GM18505 (cell line): Measurements from ENCODE around the gene AZGP1.
A peak's percentile ranks its signal among the peaks of the same experiment; 100 is the strongest.
"Not testable (repeated sequence)": the region's sequence is repeated elsewhere in the genome, so short reads cannot be mapped to it uniquely, and the experiment has no call there.

Source experiments
- ATAC-seq: cut with Tn5 transposase; IDR thresholded peaks from one replicate; pipeline ENCODE4 v1.9.1; 2021; ENCODE audit not compliant: unreplicated experiment
- POLR2A ChIP-seq: IDR thresholded peaks from 4 replicates; pipeline ENCODE4 v1.6.1; 2011; ENCODE audit warnings: borderline replicate concordance; ENCODE audit not compliant: insufficient read depth, insufficient read length; ENCODE audit errors: extremely low read depth

AZGP1 gene

GRCh38 chr7:100011516-100011915 lies 35.7 kb upstream of the AZGP1 start:
- ATAC-seq, result no peak

DNA sequence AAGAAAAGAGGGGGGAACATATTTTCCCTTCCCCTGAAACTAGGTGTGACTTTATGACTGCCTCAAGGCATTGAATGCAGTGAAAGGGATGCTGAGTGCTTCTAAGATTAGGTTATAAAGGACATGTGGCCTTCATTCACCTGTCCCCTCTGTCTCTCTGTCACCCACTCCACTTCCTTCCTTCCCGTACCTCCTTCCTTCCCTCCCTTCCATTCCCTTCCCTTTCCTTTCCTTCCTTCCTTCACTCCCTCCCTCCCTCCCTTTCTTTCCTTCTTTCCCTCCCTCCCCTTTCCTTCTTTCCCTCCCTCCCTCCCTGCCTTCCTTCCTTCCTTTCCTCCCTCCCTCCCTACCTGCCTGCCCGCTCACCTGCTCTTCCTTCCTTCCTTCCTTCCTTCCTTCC lies 35.1 kb upstream of the AZGP1 start:
- TF ChIP-seq POLR2A, result no peak
- ATAC-seq, result no peak

More at GRCh38 chr7:100011516-100011915, 35.7 kb upstream of the AZGP1 start:
- TF ChIP-seq POLR2A, result no peak

GRCh38 chr7:100009952-100010351 lies 34.1 kb upstream of the AZGP1 start:
- ATAC-seq, result not testable (repeated sequence)

DNA sequence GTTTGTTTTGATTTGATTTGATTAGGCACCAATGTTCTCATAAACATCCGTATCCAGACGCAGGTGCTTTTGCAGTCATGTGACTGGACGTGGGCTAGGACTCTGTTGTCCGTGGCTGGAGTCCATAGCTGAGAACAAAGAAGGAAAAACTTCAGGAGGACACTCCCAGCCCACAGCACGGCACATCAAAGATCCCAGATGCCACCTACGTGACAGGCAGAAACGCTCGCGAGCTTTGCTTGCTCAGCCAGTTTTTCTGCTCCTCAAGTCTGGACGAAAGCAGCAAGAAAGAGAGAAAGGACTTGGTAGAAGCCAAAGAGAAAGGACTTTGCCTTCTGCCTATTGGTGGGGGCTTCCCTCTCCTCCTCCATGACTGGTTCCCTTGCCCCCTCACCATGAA lies 32.7 kb upstream of the AZGP1 start:
- ATAC-seq, result no peak
- TF ChIP-seq POLR2A, result no peak

GRCh38 chr7:100007887-100008286 lies 32.1 kb upstream of the AZGP1 start:
- ATAC-seq, result no peak
- TF ChIP-seq POLR2A, result no peak

DNA sequence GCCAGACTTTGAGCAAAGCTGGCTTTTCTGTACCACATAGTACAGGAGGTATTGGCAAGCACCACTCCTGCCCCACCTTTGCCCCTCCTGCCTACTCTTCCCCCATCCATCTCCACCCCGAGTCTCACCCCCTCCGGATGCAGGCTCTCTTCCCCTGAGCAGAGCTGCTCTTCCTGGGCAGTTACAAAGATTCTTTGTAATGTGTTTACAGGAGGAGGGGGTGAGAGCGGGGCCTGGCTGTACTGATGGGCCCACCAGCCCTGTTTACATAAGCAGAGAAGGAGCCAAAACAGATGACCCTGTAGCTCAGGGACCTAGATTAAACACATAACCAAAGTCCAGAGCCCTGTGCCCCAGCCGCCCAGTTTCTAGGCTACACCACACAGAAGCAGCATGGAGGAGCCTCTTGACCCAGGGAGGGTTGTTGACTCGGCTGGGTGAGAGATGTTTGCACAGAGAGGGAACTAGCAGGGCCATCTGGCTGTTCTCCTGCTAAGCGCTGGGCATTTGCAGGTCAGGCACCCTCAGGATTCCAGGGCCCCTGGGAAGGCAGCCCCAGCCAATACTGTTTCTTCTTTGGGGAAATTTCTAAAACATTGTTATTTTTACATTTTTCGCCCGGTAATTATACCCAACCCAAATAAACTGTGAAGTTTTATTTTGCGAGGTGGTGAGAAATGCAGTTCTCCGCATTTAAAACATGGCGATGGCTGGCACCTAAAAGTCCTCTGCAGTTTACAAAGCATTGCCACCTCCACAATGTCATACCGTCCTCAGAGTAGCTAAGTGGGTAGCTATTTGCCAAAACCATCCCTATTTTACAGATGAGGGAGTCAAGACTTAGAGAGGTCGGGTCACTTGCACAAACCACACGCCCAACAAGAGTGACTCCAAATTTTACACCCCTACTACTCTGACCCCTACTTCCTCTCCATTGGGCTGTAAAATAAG lies 28.2 kb upstream of the AZGP1 start:
- ATAC-seq, result no peak
- no peak for TF ChIP-seq POLR2A

DNA sequence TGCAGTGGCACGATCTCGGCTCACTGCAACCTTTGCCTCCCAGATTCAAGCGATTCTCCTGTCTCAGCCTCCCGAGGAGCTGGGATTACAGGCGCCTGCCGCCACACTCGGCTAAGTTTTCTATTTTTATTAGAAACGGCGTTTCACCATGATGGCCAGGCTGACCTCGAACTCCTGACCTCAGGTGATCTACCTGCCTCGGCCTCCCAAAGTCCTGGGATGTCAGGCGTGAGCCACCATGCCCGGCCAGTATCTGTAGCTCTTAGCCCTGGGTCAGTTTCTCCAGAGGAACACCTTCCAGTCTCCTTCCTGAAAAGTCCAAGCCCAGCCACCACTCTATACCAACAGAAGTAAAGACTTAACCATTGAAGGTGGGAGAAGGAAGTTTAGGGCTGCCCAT lies 24.4 kb upstream of the AZGP1 start:
- ATAC-seq, result no peak
- no peak for TF ChIP-seq POLR2A

- ATAC-seq, result no peak
- peak; percentile 84 for TF ChIP-seq POLR2A
These were observed 21.8 kb upstream of the AZGP1 start for GRCh38 chr7:99997545-99998137.

DNA sequence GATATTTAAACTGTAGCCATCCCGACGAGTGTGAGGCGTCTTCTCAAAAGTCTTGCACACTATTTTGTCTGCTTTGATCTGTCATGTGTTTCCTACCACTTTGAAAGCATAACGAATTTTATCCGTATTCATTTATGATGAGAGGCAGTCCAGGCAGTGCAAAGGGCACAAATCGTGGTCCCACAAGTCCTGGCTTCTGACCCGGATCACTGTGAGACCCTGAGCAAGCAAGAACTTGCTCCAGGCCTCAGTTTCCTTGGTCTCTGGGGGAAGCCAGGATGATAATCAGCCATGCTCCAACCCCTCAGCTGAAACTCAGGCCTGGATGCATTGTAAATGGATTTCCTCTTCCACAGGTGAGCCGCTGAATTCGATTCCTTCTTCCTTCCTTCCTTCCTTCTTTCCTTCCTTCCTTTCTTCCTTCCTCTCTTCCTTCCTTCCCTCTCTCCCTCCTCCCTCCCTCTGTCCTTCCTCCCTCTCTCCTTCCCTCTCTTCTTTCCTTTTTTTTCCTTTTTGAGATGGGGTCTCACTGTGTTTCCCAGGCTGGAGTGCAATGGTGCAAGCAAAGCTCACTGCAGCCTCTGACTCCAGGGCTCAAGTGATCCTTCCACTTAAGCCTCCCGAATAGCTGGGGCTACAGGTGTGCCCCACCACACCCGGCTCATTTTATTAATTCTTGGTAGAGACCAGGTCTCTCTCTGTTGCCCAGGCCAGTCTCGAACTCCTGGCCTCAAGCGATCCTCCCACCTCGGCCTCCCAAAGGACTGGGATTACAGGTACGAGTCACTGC lies 21.1 kb upstream of the AZGP1 start:
- no peak for ATAC-seq

DNA sequence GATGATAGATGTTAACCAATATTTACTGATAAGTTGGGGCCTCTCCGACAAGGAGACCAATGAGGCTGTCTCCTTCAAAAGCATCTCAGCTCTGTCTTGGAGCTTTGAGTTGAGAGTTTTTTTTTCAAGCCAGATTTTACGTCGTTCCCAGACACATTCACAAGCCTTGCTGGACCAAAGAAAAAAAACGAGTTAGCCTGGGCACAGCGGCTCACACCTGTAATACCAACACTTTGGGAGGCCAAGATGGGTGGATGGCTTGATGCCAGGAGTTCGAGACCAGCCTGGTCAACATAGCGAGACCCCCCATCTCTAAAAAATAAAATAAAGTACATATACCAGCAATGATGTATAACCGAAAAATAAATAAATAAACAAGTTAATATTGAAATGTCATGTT lies 19.0 kb upstream of the AZGP1 start:
- ATAC-seq, result no peak

More for the DNA sequence above, 21.1 kb upstream of the AZGP1 start:
- no peak for TF ChIP-seq POLR2A

GRCh38 chr7:99992330-99993038 lies 16.7 kb upstream of the AZGP1 start:
- ATAC-seq, result no peak
- no peak for TF ChIP-seq POLR2A

More for the DNA sequence above, 19.0 kb upstream of the AZGP1 start:
- no peak for TF ChIP-seq POLR2A

DNA sequence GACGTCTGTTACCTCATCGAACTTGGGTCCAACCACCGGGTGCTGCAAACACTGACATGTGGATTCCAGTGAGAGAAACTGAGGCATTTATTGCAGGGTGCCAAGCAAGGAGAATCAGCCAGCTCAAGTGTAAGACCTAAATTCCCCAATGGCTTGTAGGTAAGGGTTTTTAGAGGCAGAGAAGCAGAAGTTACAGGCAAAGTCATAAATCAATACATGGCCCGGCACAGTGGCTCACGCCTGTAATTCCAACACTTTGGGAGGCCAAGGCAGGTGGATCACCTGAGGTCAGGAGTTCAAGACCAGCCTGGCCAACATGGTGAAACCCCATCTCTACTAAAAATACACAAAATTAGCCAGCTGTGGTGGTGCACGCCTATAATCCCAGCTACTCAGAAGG lies 15.7 kb upstream of the AZGP1 start:
- ATAC-seq, result not testable (repeated sequence)

DNA sequence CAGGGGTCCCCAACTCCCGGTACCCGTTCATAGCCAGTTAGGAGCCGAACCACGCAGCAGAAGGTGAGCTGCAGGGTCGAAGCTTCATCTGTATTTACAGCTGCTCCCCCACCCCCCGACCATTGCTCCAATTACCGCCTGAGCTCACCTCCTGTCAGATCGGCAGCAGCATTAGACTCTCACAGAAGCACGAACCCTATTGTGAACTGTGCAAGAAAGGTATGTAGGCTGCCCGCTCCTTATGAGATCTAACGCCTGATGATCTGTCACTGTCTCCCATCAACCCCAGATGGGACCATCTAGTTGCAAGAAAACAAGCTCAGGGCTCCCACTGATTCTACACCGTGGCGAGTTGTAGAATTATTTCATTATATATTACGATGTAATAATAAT lies 14.6 kb upstream of the AZGP1 start:
- TF ChIP-seq POLR2A, result no peak
- no peak for ATAC-seq
